K562 (cell line): ENCODE results near the gene GATAD2B. TPM values are rescaled to one million over a fixed set of nuclear protein-coding genes. Genes with fewer than 3 reads are reported as not detected.

ENCODE experiments used
- CBX1 ChIP-seq: sonication (generic); IDR thresholded peaks from 2 replicates; pipeline ENCODE4 v1.6.1; 2016; ENCODE audit warnings: antibody characterized with exemption, low read depth, mild to moderate bottlenecking
- HDAC1 ChIP-seq, 2 experiments: fragments of 450-650 bp; IDR thresholded peaks; 2 replicates each; pipeline ENCODE4 v1.6.1; 2016 to 2017; ENCODE audit warnings: inconsistent platforms in 1 of 2, mild to moderate bottlenecking in 1 of 2, moderate library complexity in 1 of 2
- L3MBTL2 ChIP-seq: fragments of 450-650 bp; IDR thresholded peaks from 2 replicates; pipeline ENCODE4 v1.6.1; 2016; ENCODE audit warnings: mild to moderate bottlenecking, moderate library complexity
- MTA3 ChIP-seq: fragments of 450-650 bp; formaldehyde crosslinking; IDR thresholded peaks from 2 replicates; pipeline ENCODE4 v1.6.1; 2017; ENCODE audit warnings: mild to moderate bottlenecking, borderline replicate concordance
- NCOR1 ChIP-seq: fragments of 450-650 bp; IDR thresholded peaks from 2 replicates; pipeline ENCODE4 v1.6.1; 2016; ENCODE audit warnings: mild to moderate bottlenecking, moderate library complexity
- PRDM10 ChIP-seq: fragments of 450-650 bp; IDR thresholded peaks from 2 replicates; pipeline ENCODE4 v1.6.1; 2018; ENCODE audit not compliant: partially characterized antibody
- RAD51 ChIP-seq: fragments of 450-650 bp; IDR thresholded peaks from 2 replicates; pipeline ENCODE4 v1.7.1; 2016; ENCODE audit warnings: low read depth, mild to moderate bottlenecking, borderline replicate concordance
- RBFOX2 ChIP-seq: fragments of 200-400 bp; formaldehyde crosslinking; IDR thresholded peaks from 2 replicates; pipeline ENCODE4 v1.6.1; 2017; ENCODE audit warnings: low read depth, mild to moderate bottlenecking, low read length, moderate library complexity
- RBM17 ChIP-seq: fragments of 200-400 bp; formaldehyde crosslinking; IDR thresholded peaks from 2 replicates; pipeline ENCODE4 v1.6.1; 2017; ENCODE audit warnings: low read depth, mild to moderate bottlenecking, low read length, borderline replicate concordance
- SAP30 ChIP-seq: fragments of 200-600 bp; sonication (generic); IDR thresholded peaks from 2 replicates; pipeline ENCODE4 v1.6.1; 2012; ENCODE audit warnings: borderline replicate concordance, low read depth, mild to moderate bottlenecking, moderate library complexity, low read length, control low read depth, inconsistent platforms; ENCODE audit not compliant: insufficient read depth, poor library complexity, severe bottlenecking
- SMAD1 ChIP-seq: fragments of 150-350 bp; IDR thresholded peaks from 2 replicates; pipeline ENCODE4 v1.6.1; 2014; ENCODE audit warnings: low read length, low read depth; ENCODE audit not compliant: partially characterized antibody
- SP1 ChIP-seq: sonication (generic); formaldehyde crosslinking; IDR thresholded peaks from 2 replicates; pipeline ENCODE4 v1.8.1; 2022; ENCODE audit warnings: mild to moderate bottlenecking, missing genetic modification reagents
- TAF15 ChIP-seq: fragments of 200-400 bp; formaldehyde crosslinking; IDR thresholded peaks from 2 replicates; pipeline ENCODE4 v1.6.1; 2017; ENCODE audit warnings: mild to moderate bottlenecking, low read depth, low read length, moderate library complexity
- TCF7L2 ChIP-seq: fragments of 150-350 bp; IDR thresholded peaks from 2 replicates; pipeline ENCODE4 v1.6.1; 2016; ENCODE audit warnings: low read depth, mild to moderate bottlenecking, low read length, moderate library complexity
- ZNF175 ChIP-seq: fragments of 200-800 bp; sonication (Bioruptor generic); IDR thresholded peaks from 2 replicates; pipeline ENCODE4 v1.6.1; 2016; ENCODE audit warnings: low read depth, mild to moderate bottlenecking, missing genetic modification characterization, missing compliant biosample characterization
- ZNF318 ChIP-seq, 2 experiments: fragments of 450-650 bp; IDR thresholded peaks; 2 replicates each; pipeline ENCODE4 v1.6.1; 2016; ENCODE audit warnings: mild to moderate bottlenecking in 2 of 2, borderline replicate concordance in 1 of 2, low read depth in 1 of 2, moderate library complexity in 1 of 2
- ZNF586 ChIP-seq: fragments of 450-650 bp; formaldehyde crosslinking; conservative IDR thresholded peaks from 2 replicates; pipeline ENCODE4 v1.4.0; 2020; ENCODE audit warnings: mild to moderate bottlenecking, moderate library complexity
- polyA plus RNA-seq, 8 experiments: library from polyadenylated mRNA; depleted of rRNA in 4 of 8; stranded (reverse) in 5 of 8; unstranded in 3 of 8; fragments of >200 nt; fragmentation: Nextera tagmentation in 2 of 8; fragmentation: Illumina TruSeq in 1 of 8; extraction: Ambion mirVana in 2 of 8; extraction: Trizol in 1 of 8; gene quantifications; 2 replicates each; pipeline versions ENCODE4 v1.2.1 to v1.2.3, GENCODE V29; 2011 to 2014; ENCODE audit warnings: inconsistent platforms in 1 of 8, missing spikeins in 1 of 8
- total RNA-seq, 7 experiments: library from RNA; depleted of rRNA in 6 of 7; stranded (reverse); fragments of >200 nt in 6 of 7; fragmentation: Illumina TruSeq in 2 of 7; extraction: Trizol in 2 of 7; gene quantifications; 2 replicates each; pipeline versions ENCODE4 v1.2.1 to v1.2.3, GENCODE V29; 2011 to 2021; ENCODE audit warnings: low replicate concordance in 1 of 7

Gene GATAD2B
- total and polyA plus RNA-seq, 9 of the 15 experiments (the other 6 are each of a cell fraction or from before 2014, with no cell fraction given): 1.5 to 40.2 (median 4.9) TPM

DNA sequence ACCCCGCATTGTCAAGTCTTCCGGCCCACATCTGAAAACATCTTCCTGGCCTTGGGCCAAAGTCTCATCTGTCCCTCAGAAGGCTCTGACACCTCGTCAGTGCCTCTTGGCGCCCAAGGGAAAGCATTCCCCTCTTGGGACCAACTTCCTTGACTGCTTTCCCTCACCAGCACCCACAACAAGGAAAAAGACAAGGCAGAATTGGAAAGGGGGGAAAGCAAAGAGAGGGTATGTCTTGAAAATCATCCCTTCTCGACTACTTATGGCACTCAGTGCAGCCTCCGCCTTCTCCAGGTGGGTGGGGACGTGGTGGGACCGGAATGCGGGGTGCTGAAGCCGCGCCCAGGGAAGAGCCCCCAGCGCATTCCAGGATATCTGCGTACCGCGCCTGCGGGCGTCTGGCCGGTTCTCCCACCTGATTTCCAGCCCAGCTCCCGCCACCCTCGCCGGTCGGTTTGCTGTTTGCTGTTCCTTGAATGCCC is 41.1 kb upstream of the GATAD2B start (continued):
- 0 out of 2 replicates have a peak, but pooled peaks have one; percentile 10 for TF ChIP-seq SP1
- TF ChIP-seq ZNF175: no peak
- no peak for TF ChIP-seq PRDM10
- TF ChIP-seq RBM17: no peak
- TF ChIP-seq TAF15: no peak
- 0 out of 2 replicates have a peak, but pooled peaks have one; percentile 13 for TF ChIP-seq CBX1
- TF ChIP-seq L3MBTL2: no peak
- peak; percentile 38 for TF ChIP-seq SMAD1
- TF ChIP-seq RBFOX2: no peak
- TF ChIP-seq MTA3: 0 out of 2 replicates have a peak, but pooled peaks have one; percentile 23
- TF ChIP-seq SAP30: peak; percentile 56
- TF ChIP-seq NCOR1: no peak
- TF ChIP-seq TCF7L2: no peak
- no peak for TF ChIP-seq RAD51
- TF ChIP-seq ZNF586 (CRISPR knock-in tag): no peak
- TF ChIP-seq HDAC1 (IDR thresholded peaks at IDR 0.05): peak in 1 of 2 experiments; percentile 40; a peak in 1 of 4 replicates
- no peak for TF ChIP-seq ZNF318 (IDR thresholded peaks at IDR 0.05; ENCODE audit: borderline replicate concordance in 1 of 2, low read depth in 1 of 2)
